Measurements from ENCODE around the gene CDR2.
"Not testable (repeated sequence)": the region's sequence is repeated elsewhere in the genome, so short reads cannot be mapped to it uniquely, and the experiment has no call there.

Gene CDR2

DNA sequence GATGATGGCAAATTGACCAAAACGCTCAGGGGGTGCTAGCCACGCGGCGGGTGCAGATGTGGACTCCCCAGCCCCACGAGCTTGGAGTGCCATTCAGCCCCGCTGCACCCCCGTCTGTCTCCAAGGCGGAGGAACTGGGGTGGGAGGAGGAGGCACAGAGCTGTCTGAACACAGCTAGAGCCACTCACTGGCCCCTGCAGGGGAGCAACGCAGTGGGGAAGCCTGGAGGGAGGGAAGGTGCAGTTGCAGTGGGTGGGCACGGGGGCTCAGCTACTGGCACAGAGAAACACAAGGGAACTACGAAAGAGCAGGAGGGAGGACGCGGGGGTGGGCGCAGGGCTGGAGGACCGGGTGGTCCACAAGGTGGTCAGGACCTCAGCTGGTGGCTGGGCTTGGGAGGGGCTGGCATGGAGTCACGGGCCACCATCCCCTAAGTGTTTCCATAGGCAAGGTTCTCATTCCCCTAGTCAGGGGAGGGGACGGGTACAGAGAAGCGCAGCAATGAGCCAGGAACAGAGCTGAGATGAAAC lies 46.3 kb upstream of the CDR2 start:
- H4K20me1 ChIP-seq (ENCODE audit: insufficient read depth, low read length), result no peaks in the 10 kb centered on the region
- no peaks in the 10 kb centered on the region for H3F3A ChIP-seq (ENCODE audit: insufficient read depth, low read length)
- no peak overlapping the region for H3K4me2 ChIP-seq (ENCODE audit: low read depth, low read length)
- no peaks in the 10 kb centered on the region for H3K9me2 ChIP-seq (replicated peaks; ENCODE audit: insufficient read depth, low read length)
- H3K79me2 ChIP-seq (ENCODE audit: low read length), result no peaks in the 10 kb centered on the region
- H3K4me1 ChIP-seq (ENCODE audit: low read length), result no peaks in the 10 kb centered on the region
- no peak overlapping the region for H3K9ac ChIP-seq (ENCODE audit: low read length)
- no peaks in the 10 kb centered on the region for H3K36me3 ChIP-seq (replicated peaks; ENCODE audit: insufficient read depth, low read length)
- DNase-seq, result no peak
- no peak for TF ChIP-seq EZH2phosphoT487 (IDR thresholded peaks at IDR 0.05; ENCODE audit: low read length)
- TF ChIP-seq EZH2 (optimal IDR thresholded peaks at IDR 0.05; ENCODE audit: low read depth, low read length), result no peak
- TF ChIP-seq, protein P1, sequence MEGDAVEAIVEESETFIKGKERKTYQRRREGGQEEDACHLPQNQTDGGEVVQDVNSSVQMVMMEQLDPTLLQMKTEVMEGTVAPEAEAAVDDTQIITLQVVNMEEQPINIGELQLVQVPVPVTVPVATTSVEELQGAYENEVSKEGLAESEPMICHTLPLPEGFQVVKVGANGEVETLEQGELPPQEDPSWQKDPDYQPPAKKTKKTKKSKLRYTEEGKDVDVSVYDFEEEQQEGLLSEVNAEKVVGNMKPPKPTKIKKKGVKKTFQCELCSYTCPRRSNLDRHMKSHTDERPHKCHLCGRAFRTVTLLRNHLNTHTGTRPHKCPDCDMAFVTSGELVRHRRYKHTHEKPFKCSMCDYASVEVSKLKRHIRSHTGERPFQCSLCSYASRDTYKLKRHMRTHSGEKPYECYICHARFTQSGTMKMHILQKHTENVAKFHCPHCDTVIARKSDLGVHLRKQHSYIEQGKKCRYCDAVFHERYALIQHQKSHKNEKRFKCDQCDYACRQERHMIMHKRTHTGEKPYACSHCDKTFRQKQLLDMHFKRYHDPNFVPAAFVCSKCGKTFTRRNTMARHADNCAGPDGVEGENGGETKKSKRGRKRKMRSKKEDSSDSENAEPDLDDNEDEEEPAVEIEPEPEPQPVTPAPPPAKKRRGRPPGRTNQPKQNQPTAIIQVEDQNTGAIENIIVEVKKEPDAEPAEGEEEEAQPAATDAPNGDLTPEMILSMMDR (IDR thresholded peaks at IDR 0.05; ENCODE audit: low read length), result no peak
- H3K27ac ChIP-seq (ENCODE audit: low read length), result no peak overlapping the region
- H3K27me3 ChIP-seq (replicated peaks; ENCODE audit: insufficient read depth, low read length), result no peaks in the 10 kb centered on the region
- no peak overlapping the region for H2AFZ ChIP-seq (ENCODE audit: low read length)
- no peaks in the 10 kb centered on the region for H3K9me3 ChIP-seq (replicated peaks; ENCODE audit: insufficient read depth, low read length)
- H3K4me3 ChIP-seq (ENCODE audit: low read length), result no peak overlapping the region

DNA sequence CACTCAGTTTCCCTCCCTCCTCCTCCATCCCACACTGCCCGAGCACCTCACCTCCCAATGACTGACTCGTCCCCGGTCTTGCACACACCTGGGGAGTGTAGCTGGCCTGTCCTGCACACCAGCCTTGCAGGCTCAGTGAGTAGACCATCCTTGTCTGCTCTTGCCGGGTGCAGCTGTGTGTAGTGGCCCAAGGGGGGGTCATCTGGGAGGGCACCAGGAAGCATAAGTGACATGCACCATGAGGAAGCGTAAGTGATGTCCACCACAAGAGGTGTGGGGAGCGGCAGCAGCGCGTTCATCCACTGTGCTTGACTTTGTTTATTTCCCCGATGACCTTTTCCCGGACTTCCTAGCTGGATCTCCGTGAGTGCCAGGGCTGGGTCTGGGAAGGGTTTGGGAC lies 45.5 kb upstream of the CDR2 start:
- Histone ChIP-seq H3K79me2 (ENCODE audit: low read length) (no peaks in the 10 kb centered on the region), H3K27ac (ENCODE audit: low read length) (no peak overlapping the region), H3K36me3 (replicated peaks; ENCODE audit: insufficient read depth, low read length) (no peaks in the 10 kb centered on the region), H3K9me2 (replicated peaks; ENCODE audit: insufficient read depth, low read length) (no peaks in the 10 kb centered on the region), H2AFZ (ENCODE audit: low read length) (no peak overlapping the region), H3K4me2 (ENCODE audit: low read depth, low read length) (no peak overlapping the region), H3K27me3 (replicated peaks; ENCODE audit: insufficient read depth, low read length) (no peaks in the 10 kb centered on the region), H3K9me3 (replicated peaks; ENCODE audit: insufficient read depth, low read length) (no peaks in the 10 kb centered on the region), H4K20me1 (ENCODE audit: insufficient read depth, low read length) (no peaks in the 10 kb centered on the region), H3K4me1 (ENCODE audit: low read length) (no peaks in the 10 kb centered on the region), H3K4me3 (ENCODE audit: low read length) (no peak overlapping the region), H3K9ac (ENCODE audit: low read length) (no peak overlapping the region), H3F3A (ENCODE audit: insufficient read depth, low read length) (no peaks in the 10 kb centered on the region)
- no peak for DNase-seq
- TF ChIP-seq EZH2 (optimal IDR thresholded peaks at IDR 0.05; ENCODE audit: low read depth, low read length), result no peak
- TF ChIP-seq, protein P1 (IDR thresholded peaks at IDR 0.05; ENCODE audit: low read length), result no peak
- no peak for TF ChIP-seq EZH2phosphoT487 (IDR thresholded peaks at IDR 0.05; ENCODE audit: low read length)

DNA sequence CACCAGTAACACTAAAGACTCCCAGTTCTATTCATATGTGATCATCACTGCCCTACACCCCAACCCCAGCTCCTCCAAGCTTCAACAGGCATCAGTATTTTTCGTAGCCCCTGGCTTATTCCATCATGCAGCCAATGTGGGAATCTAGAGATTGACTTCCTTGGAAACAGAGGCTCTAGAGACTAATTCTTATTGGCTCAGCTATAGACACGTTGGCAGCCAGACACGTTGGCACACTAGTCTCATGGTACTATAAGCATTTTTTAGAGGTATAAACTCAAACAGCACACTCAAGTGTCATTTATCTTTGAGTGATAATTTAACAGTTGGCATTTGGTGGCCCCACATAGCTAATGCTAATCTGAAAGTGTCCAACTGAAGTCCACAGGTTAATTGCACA lies 44.4 kb upstream of the CDR2 start:
- Histone ChIP-seq H4K20me1 (ENCODE audit: insufficient read depth, low read length) (no peaks in the 10 kb centered on the region), H3K27ac (ENCODE audit: low read length) (no peak overlapping the region), H3K36me3 (replicated peaks; ENCODE audit: insufficient read depth, low read length) (no peaks in the 10 kb centered on the region), H3K9ac (ENCODE audit: low read length) (no peak overlapping the region), H3F3A (ENCODE audit: insufficient read depth, low read length) (no peaks in the 10 kb centered on the region), H3K4me2 (ENCODE audit: low read depth, low read length) (no peak overlapping the region), H2AFZ (ENCODE audit: low read length) (no peak overlapping the region), H3K4me3 (ENCODE audit: low read length) (no peak overlapping the region), H3K9me2 (replicated peaks; ENCODE audit: insufficient read depth, low read length) (no peaks in the 10 kb centered on the region), H3K4me1 (ENCODE audit: low read length) (no peaks in the 10 kb centered on the region), H3K9me3 (replicated peaks; ENCODE audit: insufficient read depth, low read length) (no peaks in the 10 kb centered on the region), H3K27me3 (replicated peaks; ENCODE audit: insufficient read depth, low read length) (no peaks in the 10 kb centered on the region), H3K79me2 (ENCODE audit: low read length) (no peaks in the 10 kb centered on the region)
- no peak for DNase-seq
- no peak for TF ChIP-seq EZH2 (optimal IDR thresholded peaks at IDR 0.05; ENCODE audit: low read depth, low read length)
- no peak for TF ChIP-seq EZH2phosphoT487 (IDR thresholded peaks at IDR 0.05; ENCODE audit: low read length)
- TF ChIP-seq, protein P1 (IDR thresholded peaks at IDR 0.05; ENCODE audit: low read length), result no peak

DNA sequence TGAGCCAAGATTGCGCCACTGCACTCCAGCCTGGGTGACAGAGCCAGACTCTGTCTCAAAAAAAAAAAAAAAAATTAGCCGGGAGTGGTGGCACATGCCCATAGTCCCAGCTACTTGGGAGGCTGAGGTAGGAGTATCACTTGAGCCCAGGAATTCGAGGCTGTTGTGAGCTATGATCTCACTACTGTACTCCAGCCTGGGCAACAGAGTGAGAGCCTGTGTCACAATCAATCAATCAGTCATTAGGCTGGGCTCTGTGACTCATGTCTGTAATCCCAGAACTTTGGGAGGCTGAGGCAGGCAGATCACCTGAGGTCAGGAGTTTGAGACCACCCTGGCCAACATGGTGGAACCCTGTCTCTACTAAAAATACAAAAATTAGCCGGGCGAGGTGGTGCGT lies 43.4 kb upstream of the CDR2 start:
- H3K27me3 ChIP-seq (replicated peaks; ENCODE audit: insufficient read depth, low read length); H3K9me2 ChIP-seq (replicated peaks; ENCODE audit: insufficient read depth, low read length): not testable (repeated sequence)

More for the DNA sequence above, 43.4 kb upstream of the CDR2 start:
- H3K4me3 ChIP-seq (ENCODE audit: low read length); H2AFZ ChIP-seq (ENCODE audit: low read length); H3K36me3 ChIP-seq (replicated peaks; ENCODE audit: insufficient read depth, low read length); H3K9me3 ChIP-seq (replicated peaks; ENCODE audit: insufficient read depth, low read length); H3K4me2 ChIP-seq (ENCODE audit: low read depth, low read length); H3K9ac ChIP-seq (ENCODE audit: low read length); H4K20me1 ChIP-seq (ENCODE audit: insufficient read depth, low read length); H3K79me2 ChIP-seq (ENCODE audit: low read length); DNase-seq; H3F3A ChIP-seq (ENCODE audit: insufficient read depth, low read length); H3K4me1 ChIP-seq (ENCODE audit: low read length); H3K27ac ChIP-seq (ENCODE audit: low read length): not testable (repeated sequence)

Data from MM.1S (cell line).